DND-41 (cell line): ENCODE measurements around the gene PSME2.

Source experiments
- ATAC-seq: fragments of 200-7000 bp; cut with Tn5 transposase; 3 replicates; pipeline ENCODE4 v1.9.1; 2021; ENCODE audit warnings: low read depth; ENCODE audit not compliant: insufficient read depth
- DNase-seq: peaks from one replicate; pipeline ENCODE4 v3.0.0-alpha.2; 2020
- H2AFZ ChIP-seq: 2 replicates; pipeline ENCODE4 v1.6.0; 2012; ENCODE audit warnings: low read depth, low read length
- H3K27ac ChIP-seq: 2 replicates; pipeline ENCODE4 v1.5.1; 2012; ENCODE audit warnings: low read length, inconsistent platforms
- H3K27me3 ChIP-seq: fragments of 200-600 bp; sonication (generic); 2 replicates; pipeline ENCODE4 v1.6.0; 2012; ENCODE audit warnings: low read length, mild to moderate bottlenecking, inconsistent platforms; ENCODE audit not compliant: insufficient read depth, poor library complexity
- H3K36me3 ChIP-seq: 2 replicates; pipeline ENCODE4 v1.5.1; 2012; ENCODE audit warnings: low read length, inconsistent platforms; ENCODE audit not compliant: insufficient read depth
- H3K4me1 ChIP-seq: 2 replicates; pipeline ENCODE4 v1.5.1; 2012; ENCODE audit warnings: mild to moderate bottlenecking, low read length; ENCODE audit not compliant: insufficient read depth
- H3K4me2 ChIP-seq: 2 replicates; pipeline ENCODE4 v1.6.0; 2012; ENCODE audit warnings: mild to moderate bottlenecking, moderate library complexity, low read length, inconsistent platforms; ENCODE audit not compliant: insufficient read depth
- H3K4me3 ChIP-seq, 2 experiments: fragments of 200-600 bp in 1 of 2; shearing (Covaris generic) in 1 of 2; 2 replicates each; pipeline ENCODE4 v1.5.1; 2012 to 2016; ENCODE audit warnings: inconsistent platforms in 2 of 2, low read length in 2 of 2, mild to moderate bottlenecking in 2 of 2, low read depth in 1 of 2, moderate library complexity in 1 of 2
- H3K79me2 ChIP-seq: 2 replicates; pipeline ENCODE4 v1.6.0; 2012; ENCODE audit warnings: low read length, inconsistent platforms; ENCODE audit not compliant: insufficient read depth
- H3K9ac ChIP-seq: 2 replicates; pipeline ENCODE4 v1.6.0; 2012; ENCODE audit warnings: low read depth, mild to moderate bottlenecking, inconsistent platforms, low read length, moderate library complexity
- H3K9me3 ChIP-seq: 2 replicates; pipeline ENCODE4 v1.5.1; 2012; ENCODE audit warnings: low read length, moderate library complexity, mild to moderate bottlenecking, inconsistent platforms; ENCODE audit not compliant: insufficient read depth, severe bottlenecking
- H4K20me1 ChIP-seq: 2 replicates; pipeline ENCODE4 v1.6.0; 2012; ENCODE audit warnings: low read length; ENCODE audit not compliant: insufficient read depth
- CTCF ChIP-seq: IDR thresholded peaks from 2 replicates; pipeline ENCODE4 v1.5.1; 2012; ENCODE audit warnings: borderline replicate concordance, low read length, moderate library complexity, mild to moderate bottlenecking; ENCODE audit not compliant: poor library complexity, severe bottlenecking; ENCODE audit errors: extremely low read depth
- EZH2 ChIP-seq: IDR thresholded peaks from 3 replicates; pipeline ENCODE4 v1.6.1; 2012; ENCODE audit warnings: borderline replicate concordance, low read depth, mild to moderate bottlenecking, moderate library complexity, low read length, inconsistent platforms; ENCODE audit not compliant: severe bottlenecking

PSME2 gene

GRCh38 chr14:24132976-24133375 lies 13.4 kb downstream of the PSME2 start:
- Histone ChIP-seq H3K4me2 (no peak overlapping the region), H2AFZ (no peak overlapping the region), H3K9me3 (no peaks in the 10 kb centered on the region), H3K79me2 (peaks cover 20% of the 10 kb centered on the region), H3K4me1 (peaks cover 24% of the 10 kb centered on the region), H3K27me3 (no peaks in the 10 kb centered on the region), H3K36me3 (peaks cover 12% of the 10 kb centered on the region), H4K20me1 (peaks cover 15% of the 10 kb centered on the region; the same call in 1 of the 2 replicates), H3K9ac (no peak overlapping the region), H3K27ac (no peak overlapping the region), H3K4me3 (no peak overlapping the region)
- no peak for ATAC-seq
- no peak for DNase-seq
- TF ChIP-seq EZH2 (no peak), CTCF (no peak)

- no peak overlapping the region for H3K4me3 ChIP-seq
- H2AFZ ChIP-seq = no peak overlapping the region
- DNase-seq (no peak), ATAC-seq (no peak)
- peaks cover 7% of the 10 kb centered on the region; the same call in 1 of the 2 replicates for H4K20me1 ChIP-seq
- H3K9me3 ChIP-seq = no peaks in the 10 kb centered on the region
- H3K27me3 ChIP-seq = no peaks in the 10 kb centered on the region
- no peak overlapping the region for H3K4me2 ChIP-seq
- no peak overlapping the region; the same call in 1 of the 2 replicates for H3K9ac ChIP-seq
- peaks cover 12% of the 10 kb centered on the region for H3K79me2 ChIP-seq
- H3K4me1 ChIP-seq = peaks cover 16% of the 10 kb centered on the region
- H3K27ac ChIP-seq = no peak overlapping the region
- no peak for TF ChIP-seq CTCF
- peaks cover 4% of the 10 kb centered on the region for H3K36me3 ChIP-seq
Measured at GRCh38 chr14:24132061-24132685, 14.2 kb downstream of the PSME2 start.

- H3K36me3 ChIP-seq = no peaks in the 10 kb centered on the region; the same call in 1 of the 2 replicates
- DNase-seq = no peak
- H3K4me3 ChIP-seq = no peak overlapping the region
- peaks cover 9% of the 10 kb centered on the region for H3K4me1 ChIP-seq
- no peak overlapping the region; the same call in 1 of the 2 replicates for H3K9ac ChIP-seq
- no peak overlapping the region for H3K4me2 ChIP-seq
- H3K79me2 ChIP-seq = peaks cover 6% of the 10 kb centered on the region
- no peak overlapping the region for H3K27ac ChIP-seq
- no peaks in the 10 kb centered on the region for H3K9me3 ChIP-seq
- ATAC-seq = no peak
- 0 out of 2 replicates have a peak, but pooled peaks cover 2% of the 10 kb centered on the region for H4K20me1 ChIP-seq
- H2AFZ ChIP-seq = no peak overlapping the region
- TF ChIP-seq CTCF = no peak
- TF ChIP-seq EZH2 = no peak
- no peaks in the 10 kb centered on the region for H3K27me3 ChIP-seq
Measured at GRCh38 chr14:24131549-24131966, 14.9 kb downstream of the PSME2 start.
